Endothelial cell of umbilical vein (primary cell): ENCODE measurements around the gene ALG2.

Experiments
- CTCF ChIP-seq, 2 donors: IDR thresholded peaks; 1 replicate in 1 of 2; 2 replicates in 1 of 2; pipeline ENCODE4 v1.5.1; 2011; ENCODE audit warnings: low read length in 2 of 2, mild to moderate bottlenecking in 2 of 2, moderate library complexity in 2 of 2, control low read depth in 1 of 2, inconsistent platforms in 1 of 2, low read depth in 1 of 2; ENCODE audit not compliant: insufficient read depth in 1 of 2; ENCODE audit errors: extremely low read depth in 1 of 2
- EZH2 ChIP-seq: IDR thresholded peaks from 2 replicates; pipeline ENCODE4 v1.6.1; 2012; ENCODE audit warnings: borderline replicate concordance, low read depth, mild to moderate bottlenecking, moderate library complexity, low read length, inconsistent platforms; ENCODE audit not compliant: severe bottlenecking
- GATA2 ChIP-seq: IDR thresholded peaks from 2 replicates; pipeline ENCODE4 v1.7.0; 2011; ENCODE audit warnings: low read depth, mild to moderate bottlenecking, moderate library complexity, mixed read lengths, low read length; ENCODE audit not compliant: insufficient read length, insufficient read depth
- JUN ChIP-seq: IDR thresholded peaks from 2 replicates; pipeline ENCODE4 v1.6.1; 2011; ENCODE audit warnings: borderline replicate concordance, low read depth; ENCODE audit not compliant: insufficient read length, insufficient read depth
- MAX ChIP-seq: IDR thresholded peaks from 2 replicates; pipeline ENCODE4 v1.6.1; 2011; ENCODE audit not compliant: insufficient read depth, insufficient read length
- MYC ChIP-seq: IDR thresholded peaks from one replicate; pipeline ENCODE4 v1.6.1; 2011; ENCODE audit warnings: mild to moderate bottlenecking, low read depth, low read length
- POLR2A ChIP-seq: IDR thresholded peaks from 2 replicates; pipeline ENCODE4 v1.6.1; 2012; ENCODE audit warnings: low read depth, mild to moderate bottlenecking, control low read depth, low read length
- POLR2AphosphoS5 ChIP-seq: IDR thresholded peaks from 2 replicates; pipeline ENCODE4 v1.6.1; 2012; ENCODE audit warnings: low read depth, mild to moderate bottlenecking, control low read depth, low read length, moderate library complexity; ENCODE audit not compliant: insufficient read depth

GRCh38 chr9:99183616-99184015, 38.1 kb downstream of the ALG2 start:
- TF ChIP-seq POLR2AphosphoS5 (no peak), CTCF (IDR thresholded peaks at IDR 0.05; ENCODE audit: extremely low read depth in 1 of 2, insufficient read depth in 1 of 2, low read depth in 1 of 2, low read length in 2 of 2) (no peak), MAX (no peak), EZH2 (no peak), POLR2A (no peak), GATA2 (no peak), JUN (no peak), MYC (no peak)
